Measurements from ENCODE around the gene MDN1.

MDN1 gene

DNA sequence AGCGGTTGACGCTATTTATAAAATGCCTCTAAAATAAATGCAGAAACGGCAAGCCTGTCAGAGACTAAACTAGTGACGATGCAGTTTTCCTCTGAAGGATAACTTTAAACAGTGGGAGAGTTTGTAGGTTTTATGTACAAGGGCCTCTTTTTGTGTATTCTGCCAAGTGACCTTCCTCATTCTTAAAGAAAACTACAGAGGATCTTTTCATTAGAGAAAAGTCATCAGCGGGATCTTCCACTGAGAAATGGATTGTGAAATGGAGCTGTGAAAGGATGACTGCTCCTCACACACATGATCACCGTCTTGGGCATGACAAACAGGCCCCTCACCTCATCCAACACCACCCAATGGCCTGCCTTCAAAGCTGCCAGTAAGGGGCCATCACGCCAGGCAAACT, 92.1 kb downstream of the MDN1 start:
- Mint-ChIP-seq H3K27me3 (no peaks in the 10 kb centered on the region), H3K4me1 (ENCODE audit: low read depth) (no peaks in the 10 kb centered on the region), H3K9me3 (peaks cover 6% of the 10 kb centered on the region), H3K36me3 (ENCODE audit: low read depth) (peaks cover 94% of the 10 kb centered on the region), H3K27ac (no peak overlapping the region), H3K4me3 (no peak overlapping the region)
- intact Hi-C loops (cut with micrococcal nuclease), result no loop called here

DNA sequence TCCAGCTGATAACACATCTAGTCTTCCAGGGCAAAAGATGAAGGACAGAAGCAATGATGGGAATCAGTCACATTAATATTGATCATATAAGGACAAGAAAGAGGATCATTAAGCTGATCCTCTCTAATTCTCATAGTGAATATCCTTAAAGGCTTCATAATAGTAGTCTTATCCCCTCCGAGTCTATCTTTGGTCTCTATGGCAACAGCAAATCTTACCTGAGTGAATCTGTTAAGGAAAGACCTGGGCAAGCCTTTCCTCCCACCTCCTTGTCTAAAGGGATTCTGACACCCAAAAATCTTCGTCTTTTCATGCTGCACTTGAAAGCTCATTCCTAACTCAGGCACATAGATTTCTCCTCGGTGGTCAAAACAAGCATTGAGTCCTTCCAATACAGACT, 94.6 kb downstream of the MDN1 start:
- Mint-ChIP-seq H3K36me3 (ENCODE audit: low read depth) (peaks cover 90% of the 10 kb centered on the region), H3K27me3 (no peaks in the 10 kb centered on the region), H3K27ac (no peak overlapping the region), H3K4me3 (no peak overlapping the region), H3K4me1 (ENCODE audit: low read depth) (no peaks in the 10 kb centered on the region), H3K9me3 (no peaks in the 10 kb centered on the region)
- intact Hi-C loops (cut with micrococcal nuclease), result no loop called here

DNA sequence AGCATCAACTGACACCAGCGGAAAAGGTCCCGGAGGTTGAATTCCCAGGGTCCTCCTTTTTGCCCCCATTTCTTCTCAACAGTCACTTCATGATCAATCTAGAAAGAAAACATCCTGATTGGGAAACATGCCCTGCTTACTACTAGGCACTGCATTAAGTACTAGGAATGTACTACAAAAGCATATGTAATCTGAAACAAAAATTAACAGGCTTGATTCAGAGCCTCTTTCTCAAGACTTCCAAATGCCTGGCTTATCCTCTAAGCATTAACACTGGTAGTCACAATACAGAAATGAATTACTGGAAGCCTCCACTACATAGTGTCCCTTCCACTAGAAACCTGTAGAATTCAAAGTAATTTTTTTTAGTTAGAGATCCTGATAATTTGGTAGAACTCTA, 96.5 kb downstream of the MDN1 start:
- H3K4me1 Mint-ChIP-seq (ENCODE audit: low read depth), result no peaks in the 10 kb centered on the region
- peaks cover 82% of the 10 kb centered on the region for H3K36me3 Mint-ChIP-seq (ENCODE audit: low read depth)
- no peaks in the 10 kb centered on the region for H3K9me3 Mint-ChIP-seq
- H3K4me3 Mint-ChIP-seq, result no peak overlapping the region
- H3K27ac Mint-ChIP-seq, result no peak overlapping the region
- intact Hi-C loops (cut with micrococcal nuclease), result no loop called here
- no peaks in the 10 kb centered on the region for H3K27me3 Mint-ChIP-seq

DNA sequence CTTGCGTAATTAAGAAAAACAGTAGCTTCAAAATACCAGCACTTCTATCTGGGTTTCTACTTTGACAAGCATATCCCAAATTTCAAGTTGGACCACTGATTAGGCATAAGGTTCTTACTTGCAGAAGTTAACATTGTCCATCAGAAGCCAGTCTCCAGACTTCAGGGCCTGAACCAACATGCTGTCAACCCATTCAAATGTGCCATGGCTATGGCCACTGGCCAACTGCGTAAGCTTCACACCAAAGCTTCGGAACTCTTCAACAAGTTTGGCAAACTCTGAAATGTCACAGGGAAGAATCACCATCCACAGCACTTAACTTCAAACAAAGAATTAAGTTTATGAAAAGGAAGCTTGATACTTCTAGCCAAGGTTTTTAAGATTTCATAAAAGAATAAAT, 103.1 kb downstream of the MDN1 start:
- no peaks in the 10 kb centered on the region for H3K9me3 Mint-ChIP-seq
- no peaks in the 10 kb centered on the region for H3K27me3 Mint-ChIP-seq
- no peak overlapping the region for H3K4me3 Mint-ChIP-seq
- intact Hi-C loops (cut with micrococcal nuclease), result no loop called here
- no peak overlapping the region for H3K27ac Mint-ChIP-seq
- H3K4me1 Mint-ChIP-seq (ENCODE audit: low read depth), result no peaks in the 10 kb centered on the region
- peaks cover 74% of the 10 kb centered on the region for H3K36me3 Mint-ChIP-seq (ENCODE audit: low read depth)

DNA sequence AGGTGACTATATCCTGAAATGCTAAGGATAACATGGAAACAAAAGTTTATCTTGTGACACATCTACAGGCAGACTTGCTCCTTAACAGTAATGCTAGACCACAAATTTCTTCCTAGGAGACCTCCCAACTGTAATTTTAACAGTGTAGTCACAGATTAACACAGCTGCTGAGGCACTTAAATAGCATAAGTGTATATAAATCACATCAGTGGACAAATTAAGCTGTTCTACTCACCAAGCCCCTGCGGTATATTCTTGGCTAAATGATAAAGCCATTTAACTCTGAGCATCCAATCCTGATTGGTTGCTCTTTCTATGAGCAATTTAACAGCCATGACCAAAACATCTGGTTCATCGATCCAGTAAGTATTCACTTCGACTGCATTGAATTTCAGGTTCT, 107.8 kb downstream of the MDN1 start:
- no peaks in the 10 kb centered on the region for H3K4me1 Mint-ChIP-seq (ENCODE audit: low read depth)
- H3K36me3 Mint-ChIP-seq (ENCODE audit: low read depth), result peaks cover 84% of the 10 kb centered on the region
- H3K4me3 Mint-ChIP-seq, result no peak overlapping the region
- H3K27ac Mint-ChIP-seq, result no peak overlapping the region
- no peaks in the 10 kb centered on the region for H3K9me3 Mint-ChIP-seq
- intact Hi-C loops (cut with micrococcal nuclease), result no loop called here
- no peaks in the 10 kb centered on the region for H3K27me3 Mint-ChIP-seq

DNA sequence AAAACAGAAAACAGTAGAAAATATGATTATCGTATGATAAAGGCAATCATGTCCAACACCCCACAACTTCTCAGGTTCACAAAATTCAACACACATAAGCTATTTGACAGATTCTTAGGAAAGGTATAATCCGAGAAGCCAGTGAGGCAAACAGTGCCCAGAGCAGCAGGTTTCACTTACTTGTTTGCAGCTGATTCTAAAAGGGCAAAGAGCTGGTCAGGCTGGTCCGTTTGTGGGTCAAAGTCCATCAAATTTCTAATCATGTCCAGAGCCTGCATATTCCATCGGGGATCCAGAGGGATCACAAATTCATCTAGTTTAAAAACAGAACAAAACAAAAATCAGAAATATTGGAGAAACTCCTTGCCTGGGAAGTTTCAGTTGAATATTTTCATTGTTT, 111.3 kb downstream of the MDN1 start:
- intact Hi-C loops (cut with micrococcal nuclease), result no loop called here
- Mint-ChIP-seq H3K4me3 (no peak overlapping the region), H3K4me1 (ENCODE audit: low read depth) (no peaks in the 10 kb centered on the region), H3K27me3 (no peaks in the 10 kb centered on the region), H3K36me3 (ENCODE audit: low read depth) (peaks cover 85% of the 10 kb centered on the region), H3K9me3 (no peaks in the 10 kb centered on the region), H3K27ac (no peak overlapping the region)

DNA sequence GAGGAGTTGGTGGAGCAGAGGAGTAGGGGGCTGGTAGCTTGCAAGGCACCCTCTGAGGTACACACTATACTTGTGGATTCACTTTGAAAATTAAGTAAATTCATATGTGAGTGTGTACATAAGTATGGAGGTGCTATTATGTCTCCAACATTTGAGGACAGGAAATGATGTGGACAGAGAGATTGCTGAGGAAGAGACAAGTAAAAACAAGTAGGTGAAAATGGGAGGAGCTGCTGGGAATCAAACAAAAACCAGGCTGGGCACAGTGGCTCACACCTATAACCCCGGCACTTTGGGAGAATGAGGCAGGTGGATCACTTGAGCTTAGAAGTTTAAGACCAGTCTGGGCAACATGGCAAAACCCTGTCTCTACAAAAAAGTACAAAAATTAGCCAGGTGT, 111.8 kb downstream of the MDN1 start:
- no peaks in the 10 kb centered on the region for H3K9me3 Mint-ChIP-seq
- peaks cover 84% of the 10 kb centered on the region for H3K36me3 Mint-ChIP-seq (ENCODE audit: low read depth)
- no peaks in the 10 kb centered on the region for H3K27me3 Mint-ChIP-seq
- no peak overlapping the region for H3K4me3 Mint-ChIP-seq
- intact Hi-C loops (cut with micrococcal nuclease), result no loop called here
- no peak overlapping the region for H3K27ac Mint-ChIP-seq
- H3K4me1 Mint-ChIP-seq (ENCODE audit: low read depth), result no peaks in the 10 kb centered on the region

DNA sequence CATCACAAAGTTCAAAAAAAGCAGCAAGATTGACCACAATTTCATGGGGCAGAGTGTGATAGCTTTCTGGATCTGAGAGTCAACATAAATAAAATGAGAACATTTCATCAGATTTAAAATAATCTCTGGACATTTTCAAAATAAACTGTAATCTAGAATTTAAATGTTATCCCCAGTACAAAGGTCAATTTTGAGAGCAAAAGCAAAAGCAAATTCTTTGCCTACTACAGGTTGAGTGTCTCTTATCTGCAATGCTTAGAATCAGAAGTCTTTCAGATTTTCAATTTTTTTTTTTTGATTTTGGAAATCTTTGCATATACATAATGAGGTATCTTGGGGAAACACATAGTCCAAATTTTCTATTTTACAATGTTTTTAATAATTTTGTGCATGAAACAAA, 113.5 kb downstream of the MDN1 start:
- Mint-ChIP-seq H3K36me3 (ENCODE audit: low read depth) (peaks cover 87% of the 10 kb centered on the region), H3K4me1 (ENCODE audit: low read depth) (no peaks in the 10 kb centered on the region), H3K27ac (no peak overlapping the region), H3K9me3 (no peaks in the 10 kb centered on the region), H3K27me3 (no peaks in the 10 kb centered on the region), H3K4me3 (no peak overlapping the region)
- intact Hi-C loops (cut with micrococcal nuclease), result no loop called here

DNA sequence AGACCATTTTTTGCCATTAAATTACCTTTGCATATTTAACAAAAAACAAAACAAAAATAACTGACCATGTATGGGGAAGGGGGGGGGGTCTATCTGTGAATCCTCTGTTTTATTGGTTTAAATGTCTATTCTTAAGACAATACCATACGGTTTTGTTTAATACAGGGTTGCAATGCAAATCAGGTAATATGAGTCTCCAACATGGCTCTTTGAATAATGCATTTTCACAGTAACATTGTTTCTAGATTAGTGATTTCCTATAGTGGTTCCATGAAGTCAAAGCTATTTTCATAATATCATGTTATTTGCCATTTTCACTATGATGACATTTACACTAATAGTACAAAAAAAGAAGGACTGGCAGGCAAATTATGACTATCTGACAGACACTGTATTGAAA, 116.3 kb downstream of the MDN1 start:
- H3K4me1 Mint-ChIP-seq (ENCODE audit: low read depth), result no peaks in the 10 kb centered on the region
- no peak overlapping the region for H3K4me3 Mint-ChIP-seq
- no peaks in the 10 kb centered on the region for H3K27me3 Mint-ChIP-seq
- no peak overlapping the region for H3K27ac Mint-ChIP-seq
- intact Hi-C loops (cut with micrococcal nuclease), result no loop called here
- H3K9me3 Mint-ChIP-seq, result no peaks in the 10 kb centered on the region
- H3K36me3 Mint-ChIP-seq (ENCODE audit: low read depth), result peaks cover 80% of the 10 kb centered on the region

DNA sequence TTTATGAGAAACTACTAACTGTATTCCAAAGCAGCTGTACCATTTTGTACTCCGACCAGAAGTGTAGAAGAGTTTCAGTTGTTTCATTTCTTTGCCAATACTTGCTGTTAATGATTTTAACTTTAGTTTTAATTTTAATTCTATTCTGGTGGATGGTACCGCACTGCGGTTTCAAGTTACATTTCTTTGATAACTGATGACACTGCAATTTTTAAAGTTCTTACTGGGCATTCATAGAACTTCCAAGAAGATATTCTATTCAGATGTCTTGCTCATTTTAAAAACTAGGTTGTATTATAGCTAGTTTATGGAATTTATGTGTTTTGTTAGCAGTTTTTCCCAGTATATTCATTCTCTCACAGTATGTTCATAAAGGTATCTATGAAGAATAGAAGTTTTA, 117.2 kb downstream of the MDN1 start:
- no peaks in the 10 kb centered on the region for H3K27me3 Mint-ChIP-seq
- no peaks in the 10 kb centered on the region for H3K4me1 Mint-ChIP-seq (ENCODE audit: low read depth)
- H3K36me3 Mint-ChIP-seq (ENCODE audit: low read depth), result peaks cover 79% of the 10 kb centered on the region
- intact Hi-C loops (cut with micrococcal nuclease), result no loop called here
- no peak overlapping the region for H3K27ac Mint-ChIP-seq
- H3K4me3 Mint-ChIP-seq, result no peak overlapping the region
- no peaks in the 10 kb centered on the region for H3K9me3 Mint-ChIP-seq

DNA sequence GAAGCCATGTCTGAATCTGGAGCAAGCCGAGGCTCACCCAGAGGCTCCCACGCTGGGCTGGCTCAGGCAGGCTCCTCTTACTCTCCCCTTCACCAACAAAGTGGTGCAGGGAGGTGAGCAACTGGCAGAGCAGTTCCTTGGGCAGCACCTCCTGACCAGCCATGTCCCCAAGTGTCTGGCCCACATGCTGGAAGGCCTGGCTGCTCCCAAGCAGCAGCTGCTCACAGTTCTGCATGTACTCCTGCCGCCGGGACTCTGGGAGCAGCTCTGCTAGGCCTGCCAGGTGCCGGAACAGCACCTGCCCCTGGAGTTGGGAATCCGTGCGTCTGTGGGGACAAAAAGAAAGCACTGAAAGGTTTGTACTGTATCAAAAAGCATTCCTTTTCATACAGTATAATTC, 123.9 kb downstream of the MDN1 start:
- Mint-ChIP-seq H3K4me3 (no peak overlapping the region), H3K27me3 (no peaks in the 10 kb centered on the region), H3K27ac (no peak overlapping the region), H3K36me3 (ENCODE audit: low read depth) (peaks cover 76% of the 10 kb centered on the region), H3K9me3 (no peaks in the 10 kb centered on the region), H3K4me1 (ENCODE audit: low read depth) (peaks cover 4% of the 10 kb centered on the region)
- intact Hi-C loops (cut with micrococcal nuclease), result no loop called here

DNA sequence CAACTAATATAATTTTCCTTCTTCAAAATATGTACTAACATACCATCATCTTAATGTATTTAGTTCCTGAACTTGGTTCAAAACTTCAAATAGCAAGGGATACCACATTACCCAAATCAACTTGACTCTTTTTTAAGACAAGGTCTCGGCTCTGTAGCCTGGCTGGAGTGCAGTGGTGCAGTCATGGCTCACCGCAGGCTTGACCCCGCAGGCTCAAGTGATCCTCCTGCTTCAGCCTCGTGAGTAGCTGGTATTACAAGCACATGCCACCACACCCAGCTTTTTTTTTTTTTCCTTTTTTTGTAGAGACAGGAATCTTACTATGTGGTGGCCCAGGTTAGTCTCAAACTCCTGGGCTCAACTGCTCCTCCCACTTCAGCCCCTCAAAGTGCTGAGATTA, 125.2 kb downstream of the MDN1 start:
- Mint-ChIP-seq H3K4me3 (no peak overlapping the region), H3K27ac (no peak overlapping the region), H3K36me3 (ENCODE audit: low read depth) (peaks cover 65% of the 10 kb centered on the region), H3K27me3 (no peaks in the 10 kb centered on the region), H3K9me3 (no peaks in the 10 kb centered on the region), H3K4me1 (ENCODE audit: low read depth) (peaks cover 16% of the 10 kb centered on the region)
- intact Hi-C loops (cut with micrococcal nuclease), result no loop called here

DNA sequence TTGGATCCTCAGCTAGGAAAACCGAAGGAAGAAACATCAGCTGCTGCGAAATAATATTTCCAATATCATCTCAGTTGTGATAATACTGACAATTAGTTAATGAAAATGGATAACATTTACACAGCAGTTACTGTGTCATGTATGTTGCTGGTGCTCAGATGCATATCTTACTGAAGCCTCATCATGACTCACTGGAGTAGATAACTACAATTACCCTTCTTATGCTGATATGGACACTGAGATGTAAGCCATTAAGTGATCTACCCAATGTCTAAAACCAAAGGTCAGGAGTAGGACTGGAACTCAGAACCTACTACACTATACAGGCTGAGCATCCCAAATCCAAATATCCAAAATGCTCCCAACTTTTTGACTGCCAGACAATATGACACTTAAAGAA, 126.4 kb downstream of the MDN1 start:
- Mint-ChIP-seq H3K27me3 (no peaks in the 10 kb centered on the region), H3K4me3 (no peak overlapping the region), H3K4me1 (ENCODE audit: low read depth) (peaks cover 18% of the 10 kb centered on the region), H3K36me3 (ENCODE audit: low read depth) (peaks cover 69% of the 10 kb centered on the region), H3K27ac (no peak overlapping the region), H3K9me3 (no peaks in the 10 kb centered on the region)
- intact Hi-C loops (cut with micrococcal nuclease), result no loop called here

DNA sequence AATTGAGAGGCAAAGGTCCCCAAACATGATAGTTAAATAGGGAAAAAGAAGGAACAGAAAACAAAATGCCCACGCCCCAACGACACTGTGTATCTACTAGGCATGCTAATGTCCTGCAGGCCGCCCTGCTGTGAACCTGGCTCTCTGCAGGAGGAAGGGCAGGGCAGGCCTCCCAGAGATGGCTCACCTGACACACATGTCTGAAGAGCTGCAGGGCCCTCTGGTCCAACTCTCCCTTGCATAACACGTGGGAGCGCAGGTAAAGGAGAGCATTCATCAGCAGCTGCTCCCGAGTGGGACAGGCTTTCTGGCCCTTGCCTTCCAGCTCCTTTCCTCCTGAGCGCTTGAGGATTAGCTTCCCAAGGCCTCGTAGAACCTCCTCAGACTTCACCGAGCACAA, 127.3 kb downstream of the MDN1 start:
- Mint-ChIP-seq H3K27ac (no peak overlapping the region), H3K36me3 (ENCODE audit: low read depth) (peaks cover 69% of the 10 kb centered on the region), H3K4me1 (ENCODE audit: low read depth) (peaks cover 18% of the 10 kb centered on the region), H3K27me3 (no peaks in the 10 kb centered on the region), H3K4me3 (no peak overlapping the region), H3K9me3 (no peaks in the 10 kb centered on the region)
- intact Hi-C loops (cut with micrococcal nuclease), result no loop called here

DNA sequence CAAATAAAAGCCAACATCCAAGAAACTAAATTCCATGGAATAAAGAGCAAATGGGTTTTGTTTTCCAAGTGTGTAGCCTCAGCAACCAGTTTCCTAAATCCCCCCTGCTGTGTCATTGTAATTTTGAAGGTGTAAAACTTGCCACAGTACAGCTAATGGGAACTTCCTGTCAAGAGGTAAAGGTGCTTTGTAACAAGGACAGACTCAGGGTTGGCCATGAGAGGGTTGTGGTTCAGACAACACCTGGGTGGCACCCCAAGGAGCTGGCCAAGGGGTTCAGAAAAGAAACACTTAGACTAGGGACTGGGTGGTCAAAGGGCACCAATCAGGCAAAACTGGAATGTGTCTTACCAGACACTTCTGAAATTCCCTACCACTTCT, 128.7 kb downstream of the MDN1 start:
- peaks cover 18% of the 10 kb centered on the region for H3K4me1 Mint-ChIP-seq (ENCODE audit: low read depth)
- H3K36me3 Mint-ChIP-seq (ENCODE audit: low read depth), result peaks cover 69% of the 10 kb centered on the region

DNA sequence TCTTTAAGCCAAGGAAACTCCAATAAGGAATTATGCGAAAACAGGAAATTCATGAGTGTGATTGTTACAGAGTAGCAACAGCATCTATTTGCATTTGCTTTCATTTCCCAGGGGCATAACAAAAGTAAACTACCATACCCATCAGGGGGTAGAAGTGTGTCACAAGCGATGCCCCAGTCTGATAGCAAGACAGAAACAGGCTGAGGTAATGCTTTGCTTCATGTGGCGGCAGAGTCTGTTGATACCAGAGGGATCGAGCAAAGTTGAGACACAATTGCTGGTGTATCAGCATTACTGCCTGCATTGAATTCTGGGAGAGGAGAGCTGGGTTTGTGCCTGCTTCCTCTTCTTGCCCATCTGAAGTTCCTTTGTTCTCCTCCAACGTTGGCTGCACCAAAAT, 129.9 kb downstream of the MDN1 start:
- Mint-ChIP-seq H3K36me3 (ENCODE audit: low read depth) (peaks cover 69% of the 10 kb centered on the region), H3K27me3 (no peaks in the 10 kb centered on the region), H3K9me3 (no peaks in the 10 kb centered on the region), H3K4me3 (peak overlapping the region; percentile 50), H3K4me1 (ENCODE audit: low read depth) (peaks cover 18% of the 10 kb centered on the region), H3K27ac (peak overlapping the region; percentile 74)
- intact Hi-C loops (cut with micrococcal nuclease), result no loop called here

More for the DNA sequence above, 128.7 kb downstream of the MDN1 start:
- intact Hi-C loops (cut with micrococcal nuclease), result no loop called here
- H3K9me3 Mint-ChIP-seq, result no peaks in the 10 kb centered on the region
- H3K27me3 Mint-ChIP-seq, result no peaks in the 10 kb centered on the region
- H3K4me3 Mint-ChIP-seq, result no peak overlapping the region
- H3K27ac Mint-ChIP-seq, result peak overlapping the region; percentile 74
